ENCODE data around the gene MEGF11.

MEGF11 gene

GRCh38 chr15:66198757-66199156, 54.8 kb downstream of the MEGF11 start:
- no peak for ATAC-seq
- TF ChIP-seq CSDC2 (CRISPR knock-in tag; IDR thresholded peaks at IDR 0.05): no peak
- TF ChIP-seq CSRNP3 (CRISPR knock-in tag; IDR thresholded peaks at IDR 0.05): no peak
- no peak for TF ChIP-seq ZFP30 (CRISPR knock-in tag; IDR thresholded peaks at IDR 0.05)
- no peak for TF ChIP-seq SNAI2 (CRISPR knock-in tag; IDR thresholded peaks at IDR 0.05)
- no peak for TF ChIP-seq ESRRG (CRISPR knock-in tag; IDR thresholded peaks at IDR 0.05)

GRCh38 chr15:66196602-66197001, 56.9 kb downstream of the MEGF11 start:
- TF ChIP-seq TOX (CRISPR knock-in tag; IDR thresholded peaks at IDR 0.05; ENCODE audit: borderline replicate concordance) (no peak), ZNF565 (CRISPR knock-in tag; conservative IDR thresholded peaks at IDR 0.05; ENCODE audit: low read depth) (no peak), ZFP30 (CRISPR knock-in tag; IDR thresholded peaks at IDR 0.05) (no peak), TCF4 (CRISPR knock-in tag; IDR thresholded peaks at IDR 0.05; ENCODE audit: borderline replicate concordance) (no peak), CSRNP3 (CRISPR knock-in tag; IDR thresholded peaks at IDR 0.05) (no peak), ARNTL (CRISPR knock-in tag; IDR thresholded peaks at IDR 0.05; ENCODE audit: borderline replicate concordance, low read depth) (no peak), SNAI2 (CRISPR knock-in tag; IDR thresholded peaks at IDR 0.05) (no peak), ZNF70 (CRISPR knock-in tag; IDR thresholded peaks at IDR 0.05) (no peak), GLIS3 (CRISPR knock-in tag; IDR thresholded peaks at IDR 0.05) (no peak), ZC3H10 (CRISPR knock-in tag; IDR thresholded peaks at IDR 0.05) (no peak), PATZ1 (CRISPR knock-in tag; IDR thresholded peaks at IDR 0.05; ENCODE audit: borderline replicate concordance) (no peak), PPARA (CRISPR knock-in tag; IDR thresholded peaks at IDR 0.05; ENCODE audit: borderline replicate concordance) (no peak), RARB (CRISPR knock-in tag; IDR thresholded peaks at IDR 0.05) (no peak)
- ATAC-seq: no peak

GRCh38 chr15:66195621-66196230, 57.8 kb downstream of the MEGF11 start:
- ATAC-seq: no peak
- TF ChIP-seq GLIS3 (CRISPR knock-in tag; IDR thresholded peaks at IDR 0.05) (no peak), POU6F1 (CRISPR knock-in tag; IDR thresholded peaks at IDR 0.05; ENCODE audit: borderline replicate concordance, low read depth) (no peak), ZNF70 (CRISPR knock-in tag; IDR thresholded peaks at IDR 0.05) (no peak), ISL1 (CRISPR knock-in tag; IDR thresholded peaks at IDR 0.05) (no peak), RARB (CRISPR knock-in tag; IDR thresholded peaks at IDR 0.05) (no peak), ZNF8 (CRISPR knock-in tag; IDR thresholded peaks at IDR 0.05) (no peak), CSDC2 (CRISPR knock-in tag; IDR thresholded peaks at IDR 0.05) (no peak), PPARA (CRISPR knock-in tag; IDR thresholded peaks at IDR 0.05; ENCODE audit: borderline replicate concordance) (no peak), SNAI2 (CRISPR knock-in tag; IDR thresholded peaks at IDR 0.05) (no peak), ARNTL (CRISPR knock-in tag; IDR thresholded peaks at IDR 0.05; ENCODE audit: borderline replicate concordance, low read depth) (no peak), ESRRG (CRISPR knock-in tag; IDR thresholded peaks at IDR 0.05) (no peak), ZFP30 (CRISPR knock-in tag; IDR thresholded peaks at IDR 0.05) (no peak), TCF4 (CRISPR knock-in tag; IDR thresholded peaks at IDR 0.05; ENCODE audit: borderline replicate concordance) (no peak), BACH2 (CRISPR knock-in tag; IDR thresholded peaks at IDR 0.05; ENCODE audit: borderline replicate concordance) (no peak), CREB5 (CRISPR knock-in tag; IDR thresholded peaks at IDR 0.05; ENCODE audit: low read depth) (no peak), PATZ1 (CRISPR knock-in tag; IDR thresholded peaks at IDR 0.05; ENCODE audit: borderline replicate concordance) (no peak), ZC3H10 (CRISPR knock-in tag; IDR thresholded peaks at IDR 0.05) (no peak)
